C1 segment of cervical spinal cord (tissue), 14 donors: ENCODE measurements around the gene LYSMD2.
A peak's percentile ranks its signal among the peaks of the same experiment; 100 is the strongest.
"Not testable (repeated sequence)": the region's sequence is repeated elsewhere in the genome, so short reads cannot be mapped to it uniquely, and the experiment has no call there.

ENCODE experiments used
- DNase-seq, 14 donors: peaks; one replicate each; lab custom pipeline; 2025; lab: John Stamatoyannopoulos, UW

Gene LYSMD2

GRCh38 chr15:51737522-51738305, at the start of gene LYSMD2:
Gene LYSMD2, minus strand, starts transcription at chr15:51737655. Its CDS starts 33 bp downstream, at chr15:51737622.
- peak in 12 of 14 donors; percentile 20 to 82 (median 65) for DNase-seq

DNA sequence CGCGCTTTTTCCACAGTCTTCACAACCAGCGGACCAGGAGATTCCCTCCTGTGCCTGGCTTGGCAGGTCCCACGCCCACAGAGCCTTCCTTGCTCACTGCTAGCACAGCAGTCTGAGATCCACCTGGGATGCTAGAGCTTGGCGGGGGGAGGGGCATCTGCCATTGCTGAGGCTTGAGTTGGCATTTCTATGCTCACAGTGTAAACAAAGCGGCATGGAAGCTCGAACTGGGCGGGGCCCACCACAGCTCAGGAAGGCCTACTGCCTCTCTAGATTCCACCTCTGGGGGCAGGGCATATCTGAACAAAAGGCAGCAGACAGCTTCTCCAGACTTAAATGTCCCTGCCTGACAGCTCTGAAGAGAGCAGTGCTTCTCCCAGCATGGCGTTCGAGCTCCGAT, 49.7 kb upstream of the LYSMD2 start:
- DNase-seq = not testable (repeated sequence)

DNA sequence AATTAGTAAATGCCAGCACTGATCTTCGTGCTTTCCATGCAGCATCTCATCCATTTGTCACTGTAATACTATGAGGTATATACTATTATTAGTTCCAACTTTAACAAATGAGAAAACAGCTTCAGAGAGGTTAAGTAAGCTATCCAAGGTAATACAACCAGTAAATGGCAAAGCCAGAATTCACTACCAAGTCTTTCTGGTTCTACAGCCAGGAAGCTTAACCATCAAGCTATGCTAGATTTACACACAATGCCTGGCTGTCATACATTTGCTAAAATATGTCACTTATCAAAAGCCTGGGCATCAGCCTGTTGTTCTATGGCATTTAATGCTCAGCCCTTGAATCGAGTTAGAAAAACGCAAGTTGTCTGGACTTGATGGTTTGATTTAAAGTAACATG, 46.5 kb upstream of the LYSMD2 start:
- no peak for DNase-seq

DNA sequence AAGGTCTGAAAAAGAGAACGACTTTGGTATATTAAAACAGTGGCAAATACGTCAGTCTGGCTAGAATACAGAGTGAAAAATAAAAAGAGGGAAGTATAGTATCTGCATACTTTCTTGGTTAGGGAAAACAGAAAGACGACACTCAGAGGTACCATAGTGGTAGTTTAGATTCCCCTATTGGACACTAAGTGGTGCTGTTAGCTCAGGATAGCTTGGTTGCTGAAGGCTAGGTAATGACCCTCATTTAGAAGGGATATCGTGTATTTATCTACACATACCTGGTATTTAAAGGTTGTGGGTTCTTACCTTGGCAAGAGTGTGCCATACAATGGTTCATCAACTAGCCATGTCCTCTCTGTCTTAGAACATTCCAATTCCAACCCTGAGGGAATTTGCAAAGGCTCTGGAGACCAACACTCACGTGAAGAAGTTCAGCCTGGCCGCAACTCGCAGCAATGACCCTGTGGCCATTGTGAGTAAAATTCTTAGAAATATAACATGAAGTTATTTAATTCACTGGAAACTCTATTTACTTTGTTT, 45.0 kb upstream of the LYSMD2 start:
- DNase-seq = no peak

GRCh38 chr15:51781506-51781905, 44.1 kb upstream of the LYSMD2 start:
- DNase-seq = no peak

DNA sequence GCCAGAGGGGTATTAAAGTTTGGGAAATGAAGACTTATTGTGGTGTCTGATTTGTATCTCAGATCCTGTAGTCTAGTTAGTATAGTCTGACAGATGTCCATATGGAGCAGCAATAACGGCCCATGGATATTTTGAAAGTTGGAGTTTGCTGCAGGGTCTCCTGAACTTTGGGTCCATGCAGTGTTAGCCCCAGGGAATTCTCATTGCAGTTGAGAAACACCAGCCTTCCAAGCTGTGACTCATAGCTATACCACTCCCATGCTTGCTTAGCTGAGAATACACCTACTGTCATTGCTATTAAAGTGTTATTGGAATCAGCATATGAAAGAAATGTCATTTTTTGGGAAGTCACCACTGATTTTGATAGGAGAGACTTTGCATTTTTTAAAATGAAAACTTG, 43.2 kb upstream of the LYSMD2 start:
- DNase-seq = no peak

DNA sequence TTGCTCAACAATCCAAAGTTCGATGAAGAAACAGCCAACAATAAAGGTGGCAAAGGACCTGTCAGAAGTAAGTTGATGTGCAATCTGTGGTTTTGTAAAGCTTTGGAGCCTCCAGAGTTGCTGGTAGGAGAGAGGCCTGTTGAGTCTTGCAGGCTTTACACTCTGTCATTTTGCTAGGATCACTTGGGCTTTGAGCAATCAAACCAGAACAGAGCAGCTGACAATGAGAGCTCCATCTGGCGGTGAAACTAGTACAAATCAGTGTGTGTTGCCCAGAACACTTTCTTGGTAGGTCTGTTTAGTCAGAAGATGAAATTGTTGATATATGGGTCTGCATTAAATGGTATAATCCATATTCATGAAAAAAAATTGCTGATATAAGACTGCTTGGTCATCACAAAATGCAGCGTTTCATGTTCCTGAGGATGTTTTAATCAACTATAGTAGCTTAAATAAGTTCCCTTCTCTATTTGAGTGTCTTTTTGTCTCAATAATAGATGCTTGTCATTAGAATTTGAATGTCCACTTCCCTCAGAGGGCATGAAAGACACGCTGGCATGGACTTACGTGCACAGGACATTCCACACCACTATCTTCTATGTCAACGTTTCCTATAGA, 39.6 kb upstream of the LYSMD2 start:
- peak in 10 of 14 donors; percentile 11 to 63 (median 38) for DNase-seq

- DNase-seq = peak in 9 of 14 donors; percentile 8 to 48 (median 23)
These were observed 38.7 kb upstream of the LYSMD2 start for GRCh38 chr15:51775967-51776816.

- no peak for DNase-seq
These were observed 37.5 kb upstream of the LYSMD2 start for GRCh38 chr15:51774916-51775315.

DNA sequence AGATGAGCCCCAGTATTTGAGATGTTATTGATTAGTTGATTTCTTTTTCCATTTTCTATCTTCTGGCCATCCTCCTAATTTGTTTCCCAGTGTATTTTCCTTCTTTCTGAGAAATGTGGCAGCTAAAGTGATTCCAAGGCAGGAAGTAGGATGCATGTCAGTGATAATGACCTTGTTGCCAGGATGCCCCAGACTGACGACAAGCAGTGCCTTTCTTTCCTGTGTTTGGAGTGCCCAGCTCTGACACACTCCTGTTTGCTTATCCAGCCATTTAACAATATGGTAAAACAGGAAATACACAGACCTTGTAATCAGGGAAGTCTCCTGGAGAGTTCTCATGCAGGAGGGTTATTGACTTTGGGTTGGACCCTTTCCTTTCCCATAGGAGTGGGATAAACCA, 34.3 kb upstream of the LYSMD2 start:
- no peak for DNase-seq

- DNase-seq = no peak
These were observed 33.4 kb upstream of the LYSMD2 start for GRCh38 chr15:51770902-51771301.

GRCh38 chr15:51768018-51768417, 30.6 kb upstream of the LYSMD2 start:
- no peak for DNase-seq

GRCh38 chr15:51766341-51766740, 28.9 kb upstream of the LYSMD2 start:
- no peak for DNase-seq

DNA sequence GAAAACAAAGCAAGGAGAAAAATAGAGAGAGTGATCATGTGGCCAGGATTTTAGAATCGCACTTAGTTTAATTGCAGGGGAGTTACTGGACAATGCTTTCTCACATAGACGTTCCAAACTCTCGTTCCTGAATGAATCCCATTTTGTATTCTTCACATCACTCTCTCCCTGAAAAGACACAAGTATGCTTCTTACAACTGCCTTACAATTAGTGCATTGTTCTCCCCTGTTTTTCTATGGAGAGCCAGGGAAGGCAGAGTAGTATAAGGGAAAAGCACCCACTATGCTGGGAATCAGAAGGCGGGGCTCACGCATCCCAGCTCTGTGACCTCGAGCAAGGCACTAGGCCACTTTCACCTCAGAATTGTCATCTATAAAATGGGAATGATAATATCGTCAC, 28.3 kb upstream of the LYSMD2 start:
- peak in 6 of 14 donors; percentile 9 to 55 (median 26) for DNase-seq

DNA sequence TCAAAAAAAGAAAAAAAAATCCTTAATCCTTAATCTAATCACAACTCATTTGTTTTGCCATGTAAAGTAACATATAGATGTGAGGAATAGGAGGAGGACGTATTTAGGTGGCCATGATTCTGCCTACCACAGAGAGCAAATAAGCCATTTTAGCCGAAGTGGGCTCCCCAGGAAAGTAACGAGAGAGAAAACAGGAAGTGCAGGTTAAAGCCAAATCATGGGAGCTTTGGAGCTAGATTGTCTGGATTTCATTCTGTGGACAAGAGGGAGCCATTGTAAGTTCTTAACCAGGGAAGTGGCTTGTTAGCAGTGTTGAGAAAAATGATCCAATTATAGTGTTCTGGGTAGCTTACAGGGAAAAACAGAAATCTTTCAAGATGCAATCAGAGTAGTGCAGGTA, 23.4 kb upstream of the LYSMD2 start:
- no peak for DNase-seq

GRCh38 chr15:51759557-51760070, 22.2 kb upstream of the LYSMD2 start:
- DNase-seq = peak in 1 of 14 donors; percentile 22

DNA sequence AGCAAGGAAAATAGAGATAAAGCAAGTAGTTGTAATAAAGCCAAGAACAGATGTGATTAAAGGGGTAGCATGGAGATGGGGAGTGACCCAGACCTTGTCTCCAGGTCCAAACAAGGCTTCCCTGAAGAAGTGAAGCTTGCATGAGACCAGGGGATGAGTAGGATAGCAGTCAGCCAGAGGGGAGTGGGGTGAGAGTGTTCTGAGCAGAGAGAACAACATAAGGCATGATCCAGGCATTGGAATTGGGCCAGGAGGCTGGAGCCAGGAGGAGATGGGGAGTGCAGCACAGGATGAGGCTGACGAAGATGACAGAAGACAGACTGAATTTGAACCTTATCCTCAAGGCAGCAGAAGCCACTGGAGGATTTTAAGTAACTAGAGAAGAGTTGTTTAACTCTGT, 21.2 kb upstream of the LYSMD2 start:
- DNase-seq = peak in 11 of 14 donors; percentile 18 to 90 (median 40)

GRCh38 chr15:51757450-51757849, 20.0 kb upstream of the LYSMD2 start:
- DNase-seq = no peak

DNA sequence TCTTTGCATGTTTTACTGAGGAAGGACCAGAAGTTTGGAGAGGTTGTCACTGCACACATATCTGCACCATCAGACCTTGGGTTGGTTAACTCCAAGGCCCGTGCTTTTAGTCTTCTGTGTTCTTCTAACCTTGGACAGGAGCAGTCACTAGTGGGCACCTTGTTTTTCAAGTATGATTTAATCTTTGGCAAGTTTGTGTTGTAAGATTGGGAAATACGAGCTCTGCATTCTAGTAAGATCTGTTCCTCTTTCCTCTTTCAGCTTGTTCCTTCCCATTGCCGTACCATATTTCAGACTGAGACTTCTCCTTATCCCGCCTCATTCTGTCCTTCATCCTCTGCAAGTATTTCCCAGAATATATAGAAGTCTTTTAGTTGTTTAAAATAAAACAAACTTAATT, 19.0 kb upstream of the LYSMD2 start:
- no peak for DNase-seq

DNA sequence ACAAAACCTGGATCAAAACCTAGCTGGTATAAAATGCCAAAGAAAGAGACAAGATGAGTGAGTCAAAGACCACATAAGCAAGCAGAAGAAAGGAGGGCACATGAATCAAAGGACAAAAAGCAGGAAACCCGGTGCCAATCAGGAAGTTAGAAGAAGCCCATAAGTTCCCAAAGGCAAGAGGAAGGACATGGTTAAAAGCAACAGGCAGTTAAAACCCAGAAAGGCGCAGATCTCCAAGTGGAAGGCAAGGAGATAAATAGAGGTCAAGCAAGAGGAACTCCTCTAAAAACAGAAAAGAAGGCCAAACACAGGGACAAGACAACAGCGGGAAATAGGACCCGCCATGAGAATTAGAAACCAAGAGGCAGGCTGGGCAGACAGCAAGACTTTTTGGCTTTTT, 18.3 kb upstream of the LYSMD2 start:
- DNase-seq = no peak

- DNase-seq = no peak
These were observed 16.8 kb upstream of the LYSMD2 start for GRCh38 chr15:51754267-51754666.

GRCh38 chr15:51752888-51753287, 15.4 kb upstream of the LYSMD2 start:
- DNase-seq = no peak
